Measurements from ENCODE around the gene MYL5.
"Not testable (repeated sequence)": the region's sequence is repeated elsewhere in the genome, so short reads cannot be mapped to it uniquely, and the experiment has no call there.

MYL5 gene

GRCh38 chr4:636628-637159 is 37.6 kb upstream of the MYL5 start:
- DNase-seq: no peak

- no peak for DNase-seq
Measured at GRCh38 chr4:637536-638280, 36.6 kb upstream of the MYL5 start.

GRCh38 chr4:642366-642765 is 32.0 kb upstream of the MYL5 start:
- DNase-seq: not testable (repeated sequence)

GRCh38 chr4:646460-646859 is 27.9 kb upstream of the MYL5 start:
- no peak for DNase-seq

GRCh38 chr4:647481-647880 is 26.9 kb upstream of the MYL5 start:
- no peak for DNase-seq

GRCh38 chr4:648579-649292 is 25.6 kb upstream of the MYL5 start:
- DNase-seq: no peak

- no peak for DNase-seq
Measured at GRCh38 chr4:649293-649625, 25.1 kb upstream of the MYL5 start.

- no peak for DNase-seq
Measured at GRCh38 chr4:649751-650310, 24.5 kb upstream of the MYL5 start.

- no peak for DNase-seq
Measured at GRCh38 chr4:650461-650860, 23.9 kb upstream of the MYL5 start.

- no peak for DNase-seq
Measured at GRCh38 chr4:650951-651883, 23.1 kb upstream of the MYL5 start.

GRCh38 chr4:651884-652642 is 22.3 kb upstream of the MYL5 start:
- DNase-seq: no peak

GRCh38 chr4:653080-653821 is 21.1 kb upstream of the MYL5 start:
- no peak for DNase-seq

- no peak for DNase-seq
Measured at GRCh38 chr4:653831-654502, 20.4 kb upstream of the MYL5 start.

- DNase-seq: no peak
Measured at GRCh38 chr4:654503-654845, 19.9 kb upstream of the MYL5 start.

- DNase-seq: no peak
Measured at GRCh38 chr4:654871-655463, 19.4 kb upstream of the MYL5 start.

GRCh38 chr4:655464-656151 is 18.7 kb upstream of the MYL5 start:
- DNase-seq: no peak

GRCh38 chr4:656436-657337 is 17.7 kb upstream of the MYL5 start:
- DNase-seq: no peak

GRCh38 chr4:657338-657833 is 17.0 kb upstream of the MYL5 start:
- no peak for DNase-seq

Data from effector CD4-positive, alpha-beta T cell (primary cell).